ENCODE results near the gene DDR2. TPM values are rescaled to one million over a fixed set of nuclear protein-coding genes. Genes with fewer than 3 reads are reported as not detected.

The DDR2 gene
- total RNA-seq, 1 donor from 2014 or later, result 1.3 TPM

- no peak overlapping the region for H3K4me3 ChIP-seq (ENCODE audit: low read depth, low read length)
- no peak for DNase-seq (ENCODE audit: low read depth)
- TF ChIP-seq, protein P1, sequence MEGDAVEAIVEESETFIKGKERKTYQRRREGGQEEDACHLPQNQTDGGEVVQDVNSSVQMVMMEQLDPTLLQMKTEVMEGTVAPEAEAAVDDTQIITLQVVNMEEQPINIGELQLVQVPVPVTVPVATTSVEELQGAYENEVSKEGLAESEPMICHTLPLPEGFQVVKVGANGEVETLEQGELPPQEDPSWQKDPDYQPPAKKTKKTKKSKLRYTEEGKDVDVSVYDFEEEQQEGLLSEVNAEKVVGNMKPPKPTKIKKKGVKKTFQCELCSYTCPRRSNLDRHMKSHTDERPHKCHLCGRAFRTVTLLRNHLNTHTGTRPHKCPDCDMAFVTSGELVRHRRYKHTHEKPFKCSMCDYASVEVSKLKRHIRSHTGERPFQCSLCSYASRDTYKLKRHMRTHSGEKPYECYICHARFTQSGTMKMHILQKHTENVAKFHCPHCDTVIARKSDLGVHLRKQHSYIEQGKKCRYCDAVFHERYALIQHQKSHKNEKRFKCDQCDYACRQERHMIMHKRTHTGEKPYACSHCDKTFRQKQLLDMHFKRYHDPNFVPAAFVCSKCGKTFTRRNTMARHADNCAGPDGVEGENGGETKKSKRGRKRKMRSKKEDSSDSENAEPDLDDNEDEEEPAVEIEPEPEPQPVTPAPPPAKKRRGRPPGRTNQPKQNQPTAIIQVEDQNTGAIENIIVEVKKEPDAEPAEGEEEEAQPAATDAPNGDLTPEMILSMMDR (conservative IDR thresholded peaks at IDR 0.05; ENCODE audit: low read depth, low read length), result no peak
Observed at GRCh38 chr1:162823771-162824525, 191.7 kb downstream of the DDR2 start.

- TF ChIP-seq, protein P1 (conservative IDR thresholded peaks at IDR 0.05; ENCODE audit: low read depth, low read length), result no peak
- DNase-seq (ENCODE audit: low read depth), result no peak
- no peak overlapping the region for H3K4me3 ChIP-seq (ENCODE audit: low read depth, low read length)
Observed at GRCh38 chr1:162829268-162829667, 197.0 kb downstream of the DDR2 start.

DNA sequence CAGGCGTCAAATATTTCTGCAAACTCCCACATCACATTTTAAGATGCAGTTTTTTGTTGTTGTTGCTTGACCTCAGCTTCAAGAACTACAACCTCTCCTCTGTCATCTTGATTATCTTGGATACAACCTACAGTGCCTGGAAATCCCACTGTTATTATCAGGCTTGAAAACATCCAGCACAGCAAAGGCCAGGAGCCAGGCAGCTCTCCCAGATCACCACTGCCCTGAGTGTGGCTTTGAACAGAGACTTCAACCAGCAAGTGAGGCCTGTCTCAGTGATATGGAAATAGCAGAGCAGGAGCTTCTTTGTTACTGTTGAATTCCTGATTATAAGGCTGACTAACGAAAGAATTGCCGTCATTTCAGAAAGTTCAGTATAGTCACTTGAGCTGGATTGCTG is 200.2 kb downstream of the DDR2 start:
- TF ChIP-seq, protein P1 (conservative IDR thresholded peaks at IDR 0.05; ENCODE audit: low read depth, low read length), result no peak
- H3K4me3 ChIP-seq (ENCODE audit: low read depth, low read length), result no peak overlapping the region
- no peak for DNase-seq (ENCODE audit: low read depth)

DNA sequence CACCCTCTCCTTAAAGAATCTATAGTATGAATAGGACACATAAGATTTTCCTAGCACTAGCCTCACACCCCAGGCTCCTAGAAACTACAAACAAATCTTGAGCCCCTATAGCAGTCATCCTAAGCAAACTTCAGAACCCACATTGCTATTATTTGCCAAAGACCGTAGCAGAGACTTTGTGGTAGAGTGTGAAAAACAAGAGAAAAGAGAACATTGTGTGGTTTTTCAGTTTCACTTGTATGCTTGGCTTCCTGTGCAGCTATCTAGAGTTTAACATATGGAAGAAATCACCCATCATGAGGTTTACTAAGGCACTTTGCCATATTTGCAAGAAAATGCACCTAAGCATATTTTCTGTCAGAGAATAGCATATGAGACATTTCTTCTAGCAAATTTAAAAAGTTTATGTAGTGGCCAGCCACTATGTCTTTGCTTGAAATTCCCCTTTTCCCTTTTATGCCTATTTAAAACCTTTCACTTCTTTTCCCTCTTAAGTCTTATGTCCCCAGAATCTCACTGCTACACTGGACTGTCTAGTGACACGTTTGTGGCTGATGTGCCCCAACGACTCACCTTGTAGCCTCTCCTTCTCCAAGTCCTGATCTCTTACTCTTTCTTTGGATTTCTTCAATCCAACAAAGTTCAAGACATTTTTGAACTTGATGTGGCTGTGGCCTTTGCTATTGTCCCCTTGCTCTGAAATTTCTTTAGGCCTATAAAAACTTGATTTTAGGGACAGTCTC is 203.1 kb downstream of the DDR2 start:
- TF ChIP-seq, protein P1 (conservative IDR thresholded peaks at IDR 0.05; ENCODE audit: low read depth, low read length), result no peak
- no peak for DNase-seq (ENCODE audit: low read depth)
- no peak overlapping the region for H3K4me3 ChIP-seq (ENCODE audit: low read depth, low read length)

Other genes with a start within 250 kb of the DDR2 start
- 0.07 and 0.23 TPM in 2 replicates for gene SH2D1B, start 220.3 kb upstream of the DDR2 start, total RNA-seq
- gene UHMK1, start 134.6 kb upstream of the DDR2 start, total RNA-seq, result 37.6 and 38.6 TPM in 2 replicates
- gene UAP1, start 70.7 kb upstream of the DDR2 start, total RNA-seq, result 58.2 and 71.5 TPM in 2 replicates
- gene HSD17B7, start 158.2 kb downstream of the DDR2 start, total RNA-seq, result 11.6 and 39.9 TPM in 2 replicates
- not detected in 2 replicates for gene CCDC190, start 228.7 kb downstream of the DDR2 start, total RNA-seq

Data from epithelial cell of proximal tubule (primary cell).